HTERT RPE-1 (cell line): ENCODE results near the gene MAP3K7CL.

Source experiments
- in situ Hi-C: fragments of 300-500 bp; cut with MboI; formaldehyde crosslinking; loops from 4 replicates; pipeline ENCODE4 v1.14.3; 2020; ENCODE audit warnings: low sequenced_read_pairs

MAP3K7CL gene

DNA sequence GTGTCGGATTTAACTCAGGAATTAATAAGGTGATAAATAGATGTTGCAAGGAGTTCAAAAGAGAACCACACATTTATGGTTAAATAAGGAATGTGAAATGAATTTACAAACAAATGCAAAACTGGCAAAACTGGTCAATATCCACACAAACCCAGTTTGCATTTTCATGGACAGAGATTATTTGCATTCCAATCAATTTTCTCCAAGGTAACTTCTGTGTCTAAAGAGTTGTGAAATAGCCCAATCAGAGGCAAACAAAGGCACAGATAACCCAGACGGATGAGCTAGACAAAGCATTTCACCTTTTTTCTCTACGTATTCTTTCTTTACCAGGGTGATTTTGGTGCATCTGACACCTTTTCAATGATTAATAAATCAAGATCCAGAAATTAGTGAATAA lies 63.9 kb downstream of the MAP3K7CL start:
- in situ Hi-C loops, result no loop called here

DNA sequence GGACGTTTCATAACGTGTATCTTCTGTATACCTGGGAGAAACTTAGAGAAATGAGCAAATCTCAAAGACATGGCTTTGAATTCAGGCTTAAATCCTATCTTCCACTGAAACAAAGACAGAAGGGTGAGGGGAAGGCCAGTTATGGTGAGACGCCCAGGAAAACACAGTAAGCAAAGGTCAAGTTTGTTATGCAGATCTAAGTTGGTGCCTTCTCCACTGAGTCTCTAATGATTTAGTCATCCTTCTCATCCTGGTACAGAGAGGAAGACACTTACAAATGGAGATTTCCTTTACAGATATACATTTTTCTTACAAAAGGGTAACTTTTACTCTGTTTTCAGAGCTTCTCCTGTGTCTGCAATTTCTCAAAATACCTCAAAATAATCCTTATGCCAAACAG lies 64.4 kb downstream of the MAP3K7CL start:
- in situ Hi-C loops, result no loop called here

DNA sequence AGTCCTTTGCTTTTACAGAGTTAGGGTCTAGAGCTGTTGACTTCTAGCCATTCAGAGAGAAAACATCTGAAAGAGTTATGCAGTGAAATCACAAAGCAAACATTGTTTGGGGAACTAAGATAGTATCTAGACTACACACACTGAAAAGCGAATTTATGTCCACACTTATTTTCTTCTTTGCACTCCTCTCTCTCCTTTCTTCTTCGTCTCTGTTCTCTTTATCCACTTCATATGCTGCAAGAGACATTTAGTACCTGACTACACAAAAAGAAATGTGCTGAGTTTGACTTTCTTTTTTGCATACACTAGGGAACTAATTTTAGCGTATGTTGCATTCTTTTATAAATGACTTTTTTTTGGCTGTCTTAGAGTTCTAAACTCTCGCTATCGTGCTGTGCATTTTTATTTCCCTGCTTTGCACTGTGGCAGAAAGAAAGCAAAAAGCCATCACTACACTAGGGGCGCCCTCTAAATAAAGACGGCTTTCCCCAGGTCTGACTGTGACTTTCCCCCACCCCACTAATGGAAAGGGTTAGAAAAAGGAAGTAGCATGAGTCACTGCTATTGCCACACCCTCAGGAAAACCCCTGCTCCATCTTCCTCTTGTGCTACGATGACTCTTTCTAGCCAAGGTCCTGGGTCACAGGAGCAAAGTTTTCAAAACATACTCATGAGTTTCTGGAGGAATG lies 65.7 kb downstream of the MAP3K7CL start:
- in situ Hi-C loops, result no loop called here

DNA sequence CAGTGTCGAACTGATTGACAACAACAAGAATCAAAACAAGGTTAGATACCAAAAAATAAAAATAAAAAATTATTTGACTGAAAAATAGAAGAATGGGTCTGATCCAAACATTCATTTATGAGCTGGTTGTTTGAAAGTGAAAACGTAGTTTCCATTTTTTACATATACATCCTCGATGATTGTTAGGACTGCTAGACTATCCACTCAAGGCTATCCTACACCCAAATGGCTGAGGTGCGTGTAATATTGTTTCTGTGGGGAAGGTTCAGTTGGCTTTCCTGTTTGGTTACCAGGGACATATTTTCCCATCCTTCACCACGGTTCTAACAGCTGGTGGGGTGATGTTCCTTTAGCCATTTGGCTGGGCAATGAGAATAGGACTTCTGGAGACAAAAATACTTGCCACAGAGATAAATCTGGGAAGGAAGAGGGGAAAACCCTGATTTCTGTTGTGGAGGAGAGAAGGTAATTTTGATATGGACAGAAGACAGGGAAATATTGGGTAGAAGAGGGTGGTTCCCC lies 66.3 kb downstream of the MAP3K7CL start:
- in situ Hi-C loops, result no loop called here

DNA sequence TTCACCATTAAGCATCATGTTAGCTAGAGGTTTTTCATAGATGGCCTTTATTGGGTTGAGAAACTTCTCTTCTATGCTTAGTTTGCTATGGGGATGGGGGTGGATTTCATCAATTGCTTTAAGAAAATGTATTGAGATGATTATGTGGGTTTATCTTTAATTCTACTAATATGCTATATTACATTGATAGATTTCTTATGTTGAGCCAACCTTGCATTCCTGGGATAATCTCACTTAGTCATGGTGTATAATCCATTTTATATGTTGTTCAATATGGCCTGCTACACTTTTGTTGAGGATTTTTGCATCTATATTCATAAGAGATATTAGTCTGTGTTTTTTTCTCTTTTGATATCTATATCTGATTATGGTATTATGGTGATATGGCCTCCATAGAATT lies 70.7 kb downstream of the MAP3K7CL start:
- in situ Hi-C loops, result no loop called here

DNA sequence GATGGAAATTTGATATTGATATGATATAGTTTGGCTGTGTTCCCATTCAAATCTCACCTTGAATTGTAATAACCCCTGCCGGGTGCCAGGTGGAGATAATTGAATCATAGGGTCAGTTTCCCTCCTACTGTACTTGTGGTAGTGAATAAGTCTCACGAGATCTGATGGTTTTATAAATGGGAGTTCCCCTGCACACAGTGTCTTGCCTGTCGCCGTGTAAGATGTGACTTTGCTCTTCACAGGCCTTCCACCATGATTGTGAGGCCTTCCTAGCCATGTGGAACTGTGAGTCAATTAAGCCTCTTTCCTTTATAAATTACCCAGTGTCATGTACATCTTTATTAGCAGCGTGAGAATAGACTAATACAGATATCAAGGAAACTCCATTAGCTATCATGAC lies 74.6 kb downstream of the MAP3K7CL start:
- in situ Hi-C loops, result no loop called here

DNA sequence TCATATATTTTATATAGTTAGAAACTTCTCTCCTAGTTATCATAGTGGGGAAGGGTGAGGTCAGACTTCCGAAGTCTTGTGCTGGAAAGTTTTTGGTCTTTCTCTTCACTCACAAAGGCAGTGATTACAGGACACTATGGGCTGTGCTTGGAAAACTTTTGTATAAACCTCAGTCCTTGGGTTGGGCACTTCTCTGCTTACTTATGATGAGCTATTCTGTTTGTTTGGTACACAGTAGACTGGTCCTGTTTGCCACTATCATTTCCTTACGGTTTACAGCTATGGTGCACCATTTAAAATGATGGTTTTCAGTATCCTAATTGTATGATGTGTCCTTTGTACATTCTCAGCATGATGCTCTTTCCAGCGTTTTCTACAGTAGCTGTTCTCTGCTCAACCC lies 75.5 kb downstream of the MAP3K7CL start:
- in situ Hi-C loops, result no loop called here

DNA sequence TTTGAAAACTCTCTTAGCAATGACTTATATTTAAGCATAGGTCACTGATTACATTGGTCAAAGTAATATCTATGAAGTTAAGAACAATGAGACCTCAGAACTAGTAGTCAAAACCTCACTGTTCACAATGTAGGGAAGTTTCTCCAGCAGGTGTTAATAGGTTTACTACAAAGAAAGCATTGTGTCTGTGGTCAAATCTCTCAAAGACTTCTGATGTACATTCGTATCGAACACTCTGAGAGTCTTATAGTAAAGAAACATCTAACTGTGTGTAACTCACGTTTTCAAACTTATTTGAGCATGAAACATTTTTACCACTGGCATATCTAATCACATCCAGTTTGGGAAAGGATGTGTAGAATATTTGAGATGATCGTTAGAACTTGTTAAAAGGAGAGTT lies 76.0 kb downstream of the MAP3K7CL start:
- in situ Hi-C loops, result no loop called here

DNA sequence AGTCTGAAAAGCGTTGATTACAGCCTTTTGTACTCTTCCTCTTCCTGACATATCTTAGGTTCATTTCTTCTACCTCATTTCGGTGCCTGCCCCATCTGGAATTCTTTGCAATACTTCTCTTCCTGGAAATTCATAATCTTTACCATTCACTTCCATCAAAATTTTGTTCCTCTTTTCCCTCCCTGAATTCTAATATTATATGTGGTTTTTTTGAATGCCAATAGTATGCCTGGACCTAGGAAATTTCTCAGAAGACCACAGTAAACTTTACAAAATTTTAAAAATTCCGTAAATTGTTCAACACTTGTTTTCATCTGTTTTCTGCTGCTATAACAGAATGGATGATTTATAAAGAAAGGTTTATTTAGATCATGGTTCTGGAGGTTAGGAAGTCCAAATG lies 76.8 kb downstream of the MAP3K7CL start:
- in situ Hi-C loops, result no loop called here

DNA sequence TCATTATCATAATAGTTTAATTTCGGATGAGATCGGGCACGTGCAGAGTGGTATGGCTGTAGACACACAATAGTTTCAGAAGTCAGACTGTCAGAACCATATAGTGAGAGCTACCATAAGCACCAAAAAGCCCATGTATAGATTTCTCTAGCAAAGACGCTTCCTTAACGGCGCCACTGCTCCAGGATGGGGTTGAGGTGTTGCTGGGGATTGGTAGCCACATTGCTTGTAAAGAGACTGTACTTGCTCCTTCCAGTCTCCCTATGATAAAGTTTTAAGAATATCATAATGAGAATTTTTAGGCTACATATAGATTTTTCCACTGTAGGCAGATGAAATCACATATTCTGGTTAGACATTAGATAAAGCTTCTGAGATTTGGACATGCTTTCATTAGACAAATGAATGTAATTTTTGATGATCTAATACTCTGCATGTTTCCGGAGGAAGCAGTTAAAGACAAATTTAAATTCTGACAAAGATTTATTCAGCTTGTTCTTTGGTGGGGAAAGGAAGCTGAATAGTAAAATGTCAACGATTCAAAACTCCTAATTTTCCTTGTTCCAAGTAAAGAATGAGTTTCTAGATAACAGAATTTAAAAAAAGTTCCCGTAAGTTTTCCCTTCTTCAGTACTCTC lies 77.7 kb downstream of the MAP3K7CL start:
- in situ Hi-C loops, result no loop called here

DNA sequence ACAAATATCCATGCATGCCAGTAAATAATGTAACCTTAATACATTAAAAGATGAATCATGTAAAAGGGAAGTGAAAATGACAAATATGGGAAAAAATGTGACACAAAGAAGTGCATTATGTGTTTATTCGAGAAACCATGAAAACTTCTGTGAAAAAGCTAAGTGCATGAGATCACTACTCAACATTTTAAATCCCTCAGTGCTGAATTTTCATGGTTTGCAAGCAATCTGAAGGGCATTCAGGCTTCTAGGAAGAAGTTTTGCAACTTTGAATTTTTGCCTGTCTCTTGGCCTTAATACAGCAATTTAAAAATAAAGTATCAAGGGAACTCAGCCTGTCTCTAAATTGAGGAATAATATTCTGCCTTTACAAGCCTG lies 78.2 kb downstream of the MAP3K7CL start:
- in situ Hi-C loops, result no loop called here

DNA sequence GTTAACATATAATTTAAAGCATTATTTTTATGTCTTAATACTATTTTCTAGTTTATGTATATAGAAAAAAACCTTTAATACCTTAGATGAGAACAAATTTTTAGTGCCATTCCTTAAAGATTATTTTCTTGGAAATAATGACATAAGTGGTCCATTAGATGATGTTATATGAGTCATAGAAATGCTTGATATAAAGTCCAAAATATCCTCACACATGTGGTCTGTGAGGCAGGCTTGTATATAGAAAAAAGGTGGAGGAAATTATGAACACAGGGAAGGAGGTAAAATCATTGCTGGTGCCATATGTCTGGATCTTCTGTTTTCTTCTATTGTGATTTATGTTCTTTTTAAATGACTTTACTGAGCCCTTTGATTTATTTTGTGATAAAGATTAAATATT lies 79.3 kb downstream of the MAP3K7CL start:
- in situ Hi-C loops, result no loop called here

DNA sequence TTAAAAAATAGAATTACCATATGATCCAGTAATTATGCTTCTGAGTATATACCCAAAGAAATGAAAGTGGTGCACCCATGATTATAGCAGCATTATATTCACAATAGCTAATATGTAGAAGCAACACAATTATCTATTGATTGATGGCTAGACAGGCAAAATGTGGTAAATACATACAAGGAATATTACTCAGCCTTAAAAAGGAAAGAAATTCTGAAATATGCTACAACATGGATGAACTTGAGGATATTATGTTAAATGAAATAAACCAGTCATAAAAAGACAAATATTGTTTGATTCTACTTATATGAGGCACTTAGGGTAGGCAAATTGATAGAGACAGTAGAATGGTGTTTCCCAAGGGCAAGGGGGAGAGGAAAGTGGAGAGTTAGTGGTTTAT lies 80.8 kb downstream of the MAP3K7CL start:
- in situ Hi-C loops, result no loop called here

DNA sequence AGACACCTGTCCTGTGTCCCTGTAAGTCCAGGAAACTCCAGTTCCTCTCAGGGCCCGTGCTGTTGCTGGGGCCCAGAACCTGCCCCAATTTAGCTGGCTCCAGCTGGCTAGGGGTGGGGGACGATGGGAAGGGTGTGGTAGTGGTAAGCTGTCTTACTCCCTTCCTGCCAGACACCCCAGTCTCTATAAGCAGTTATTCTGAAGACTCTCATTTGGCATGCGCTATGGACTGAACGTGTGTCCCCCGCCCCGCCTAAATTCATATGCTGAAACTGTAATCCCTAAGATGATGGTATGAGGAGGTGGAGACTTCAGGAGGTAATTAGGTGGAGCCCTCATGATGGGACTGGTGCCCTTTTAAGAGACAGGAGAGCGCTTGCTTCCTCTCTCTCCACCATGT lies 82.0 kb downstream of the MAP3K7CL start:
- in situ Hi-C loops, result no loop called here

DNA sequence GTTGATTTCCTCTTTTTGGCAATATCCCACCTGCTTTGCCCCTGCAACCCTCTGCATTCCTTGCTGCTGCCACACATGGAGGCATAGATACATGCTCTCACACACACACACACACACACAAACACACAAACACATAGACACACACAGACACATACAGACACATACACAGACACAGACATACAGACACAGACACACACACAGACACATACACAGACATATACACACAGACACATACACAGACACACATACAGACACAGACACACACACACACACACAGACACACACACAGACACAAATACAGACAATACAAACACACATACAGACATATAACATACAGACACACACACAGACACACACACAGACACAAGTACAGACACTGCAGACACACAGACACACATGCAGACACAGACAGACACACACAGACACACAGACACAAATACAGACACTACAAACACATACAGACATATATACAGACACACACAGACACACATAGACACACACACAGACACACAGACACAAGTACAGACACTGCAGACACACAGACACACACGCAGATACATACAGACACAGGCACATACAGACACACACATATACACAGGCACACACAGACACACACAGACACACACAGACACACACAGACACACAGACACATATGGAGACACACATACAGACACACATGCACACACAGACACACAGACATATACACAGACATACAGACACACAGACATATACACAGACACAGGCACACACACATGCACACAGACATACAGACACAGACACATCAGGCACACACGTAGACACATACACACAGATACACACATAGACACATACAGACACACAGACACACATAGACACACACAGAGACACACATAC lies 83.3 kb downstream of the MAP3K7CL start:
- in situ Hi-C loops, result no loop called here

DNA sequence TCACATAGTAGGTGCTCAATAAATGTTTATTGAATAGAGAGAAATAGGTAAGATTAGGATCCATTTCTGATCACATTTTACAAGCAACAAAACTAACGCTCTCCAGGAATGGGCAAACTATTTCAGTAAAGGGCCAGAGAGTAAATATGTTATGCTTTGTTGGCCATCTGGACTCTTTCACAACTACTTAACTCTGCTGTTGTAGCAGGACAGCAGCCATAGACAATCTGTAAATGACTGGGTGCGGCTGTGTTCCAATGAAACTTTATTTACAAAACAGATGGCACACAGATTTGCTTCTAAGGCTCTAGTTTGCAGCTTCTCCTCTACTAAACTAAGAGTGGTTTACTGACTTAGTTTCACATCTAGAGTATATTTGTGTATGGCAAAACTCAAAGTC lies 85.3 kb downstream of the MAP3K7CL start:
- in situ Hi-C loops, result no loop called here

DNA sequence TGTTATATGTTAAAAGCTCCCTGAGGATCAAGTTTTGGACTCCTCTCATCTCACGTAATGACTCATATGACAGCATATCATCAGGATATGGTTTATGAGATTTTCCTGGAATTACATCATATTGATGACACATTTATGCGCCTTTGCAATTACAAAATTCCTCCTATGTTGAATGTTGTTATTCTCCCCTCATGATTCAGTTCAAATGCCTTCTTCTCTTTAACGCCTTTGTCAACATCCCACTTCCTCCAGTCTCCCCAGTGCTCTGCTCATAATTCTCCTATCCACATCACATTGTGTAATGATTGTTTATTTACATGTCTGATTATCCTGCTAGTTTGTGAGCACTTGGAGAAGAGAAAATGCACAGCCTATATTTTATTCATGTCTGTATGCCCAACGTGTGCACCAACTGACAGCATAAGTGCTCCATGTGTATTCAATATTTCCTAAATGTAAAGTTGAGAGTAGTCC lies 87.4 kb downstream of the MAP3K7CL start:
- in situ Hi-C loops, result no loop called here

DNA sequence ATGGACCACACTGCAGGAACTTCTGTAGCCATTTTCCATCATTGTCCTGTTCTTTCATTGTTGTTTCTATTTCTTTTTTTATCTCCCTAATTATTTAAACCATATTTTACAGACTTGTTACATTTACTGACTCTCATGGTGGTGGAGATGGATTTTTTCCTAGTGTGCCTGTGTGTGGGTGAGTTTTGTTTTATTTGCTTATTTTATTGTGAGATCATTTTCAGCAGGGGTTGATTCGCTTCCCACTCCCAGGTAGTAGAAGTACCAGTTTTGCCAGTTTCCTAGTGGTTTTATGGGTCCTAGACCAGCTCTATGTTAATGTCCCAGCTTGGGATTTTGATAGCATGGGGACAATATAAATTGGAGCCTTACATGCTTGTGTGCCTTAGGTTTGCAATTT lies 88.3 kb downstream of the MAP3K7CL start:
- in situ Hi-C loops, result no loop called here

DNA sequence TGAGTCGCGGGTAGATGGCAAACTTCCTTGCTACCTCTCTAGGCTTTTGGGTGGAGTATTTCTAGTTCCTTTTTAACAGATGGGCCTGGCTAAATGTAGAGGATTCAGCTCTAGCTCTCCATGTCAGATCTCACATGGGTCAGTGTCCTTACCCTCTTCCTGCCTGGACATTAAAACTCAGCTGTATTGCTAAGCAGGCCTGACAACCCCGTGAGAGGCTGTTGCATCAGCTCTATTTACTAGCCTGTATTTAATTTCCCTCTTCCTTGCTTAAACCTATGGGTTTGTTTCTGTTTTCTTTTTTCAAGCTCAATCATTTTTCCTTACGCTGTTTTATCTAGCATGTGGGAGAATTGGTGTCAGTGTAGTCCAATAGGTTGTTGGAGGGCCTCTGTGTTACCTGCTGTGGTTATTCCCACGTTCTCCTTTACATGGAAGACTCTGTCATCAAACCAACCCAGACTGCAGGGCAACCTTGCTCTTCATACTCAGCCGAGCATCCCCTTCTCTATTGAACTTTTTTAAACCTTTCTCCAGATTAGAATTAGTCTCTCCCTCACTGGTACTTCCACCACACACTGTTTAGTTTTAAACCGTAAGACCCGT lies 88.8 kb downstream of the MAP3K7CL start:
- in situ Hi-C loops, result no loop called here

DNA sequence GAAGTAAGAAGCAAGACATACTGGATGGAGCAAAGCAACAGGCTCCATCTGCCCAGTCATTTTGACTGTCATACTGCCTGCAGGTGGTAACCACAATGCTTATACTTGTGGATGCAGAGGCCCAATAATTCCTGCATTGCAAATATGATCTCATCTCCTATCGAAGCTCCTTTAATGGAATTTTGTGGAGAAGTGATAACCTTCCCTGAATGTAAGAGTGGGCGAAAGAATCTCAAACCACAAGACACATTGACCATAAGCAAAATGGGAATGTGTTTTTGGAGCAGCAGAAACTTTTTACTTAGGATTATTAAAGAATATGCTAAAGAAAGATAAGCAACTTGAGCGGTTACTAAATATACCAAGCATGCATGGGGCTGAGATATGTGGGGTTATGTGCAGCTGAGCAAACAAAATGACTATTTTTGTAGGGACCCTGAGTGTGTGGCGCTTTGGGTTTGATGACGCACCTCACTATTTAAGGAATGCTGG lies 90.9 kb downstream of the MAP3K7CL start:
- in situ Hi-C loops, result no loop called here

DNA sequence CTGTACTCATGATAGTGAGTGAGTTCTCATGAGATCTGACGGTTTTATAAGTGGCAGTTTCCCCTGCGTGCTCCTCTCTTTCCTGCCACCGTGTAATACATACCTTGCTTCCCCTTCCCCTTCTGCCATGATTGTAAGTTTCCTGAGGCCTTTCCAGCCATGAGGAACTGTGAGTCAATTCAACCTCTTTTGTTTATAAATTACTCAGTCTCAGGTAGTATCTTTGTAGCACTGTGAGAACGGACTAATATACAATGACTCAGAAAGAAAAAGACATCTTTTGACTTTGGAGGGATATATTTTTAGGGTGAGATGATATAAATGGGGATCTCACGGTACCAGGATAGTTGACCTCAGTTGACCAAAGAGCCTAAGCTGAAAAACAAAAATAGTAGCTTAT lies 93.6 kb downstream of the MAP3K7CL start:
- in situ Hi-C loops, result no loop called here
